HG03064 (cell line): ENCODE measurements around the gene BRINP1.

ENCODE experiments used
- ATAC-seq: cut with Tn5 transposase; IDR thresholded peaks from one replicate; pipeline ENCODE4 v1.9.1; 2021; ENCODE audit warnings: low read depth; ENCODE audit not compliant: unreplicated experiment

The BRINP1 gene

GRCh38 chr9:119282476-119283077, 86.7 kb downstream of the BRINP1 start:
- no peak for ATAC-seq

DNA sequence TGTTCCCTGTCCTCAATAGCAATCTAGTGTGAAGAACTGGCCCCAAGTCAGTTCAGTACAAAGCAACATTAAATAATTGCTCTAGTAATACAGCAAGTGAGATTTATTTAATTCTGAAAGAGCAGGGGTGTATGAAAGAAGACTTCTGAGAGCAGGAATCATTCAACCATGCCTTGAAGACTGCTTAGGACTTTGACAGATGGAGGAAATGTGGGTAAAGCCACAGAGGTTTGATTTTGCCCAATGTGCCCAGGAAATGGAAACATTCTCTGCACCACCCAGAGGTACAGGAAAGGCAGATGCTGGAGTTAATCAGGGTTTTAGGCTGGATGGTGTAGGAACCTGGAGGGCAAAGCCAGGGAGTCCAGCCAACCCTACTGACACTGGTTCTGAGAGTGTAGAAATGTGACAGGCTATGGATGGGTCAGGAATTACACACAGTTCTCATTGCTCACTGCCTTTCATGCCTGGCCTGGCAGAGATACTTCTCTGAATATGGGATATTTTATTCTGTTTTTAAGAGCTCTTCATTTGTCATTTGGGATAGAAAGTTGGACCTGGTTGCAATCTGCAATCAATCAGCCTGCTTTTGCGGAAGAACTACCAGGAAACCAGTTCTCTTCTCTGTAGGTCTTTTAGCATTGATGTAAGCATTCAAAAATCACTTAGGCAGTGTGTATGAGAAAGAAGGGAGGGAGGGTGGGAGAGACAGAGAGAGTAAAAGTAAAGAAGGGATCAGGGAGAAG, 88.3 kb downstream of the BRINP1 start:
- ATAC-seq: no peak

DNA sequence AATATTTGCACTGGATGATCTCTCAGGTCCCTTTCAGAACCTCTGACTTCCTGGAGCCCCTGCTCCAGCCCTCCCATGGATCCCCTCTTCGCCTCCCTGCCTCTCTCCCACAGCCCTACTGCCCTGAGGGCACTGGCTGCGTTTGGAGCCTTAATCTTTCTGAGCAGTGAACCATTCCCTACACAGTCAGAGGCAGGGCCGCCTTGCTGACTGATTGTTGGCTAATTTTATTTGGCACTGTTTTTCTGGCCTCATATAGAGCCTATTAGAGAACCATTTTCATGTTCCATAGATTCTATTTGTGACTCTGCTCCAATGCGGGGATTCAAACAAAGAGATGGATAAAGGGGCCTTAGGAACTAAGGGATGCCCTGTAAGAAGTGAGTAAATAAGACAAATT, 91.1 kb downstream of the BRINP1 start:
- ATAC-seq: no peak

DNA sequence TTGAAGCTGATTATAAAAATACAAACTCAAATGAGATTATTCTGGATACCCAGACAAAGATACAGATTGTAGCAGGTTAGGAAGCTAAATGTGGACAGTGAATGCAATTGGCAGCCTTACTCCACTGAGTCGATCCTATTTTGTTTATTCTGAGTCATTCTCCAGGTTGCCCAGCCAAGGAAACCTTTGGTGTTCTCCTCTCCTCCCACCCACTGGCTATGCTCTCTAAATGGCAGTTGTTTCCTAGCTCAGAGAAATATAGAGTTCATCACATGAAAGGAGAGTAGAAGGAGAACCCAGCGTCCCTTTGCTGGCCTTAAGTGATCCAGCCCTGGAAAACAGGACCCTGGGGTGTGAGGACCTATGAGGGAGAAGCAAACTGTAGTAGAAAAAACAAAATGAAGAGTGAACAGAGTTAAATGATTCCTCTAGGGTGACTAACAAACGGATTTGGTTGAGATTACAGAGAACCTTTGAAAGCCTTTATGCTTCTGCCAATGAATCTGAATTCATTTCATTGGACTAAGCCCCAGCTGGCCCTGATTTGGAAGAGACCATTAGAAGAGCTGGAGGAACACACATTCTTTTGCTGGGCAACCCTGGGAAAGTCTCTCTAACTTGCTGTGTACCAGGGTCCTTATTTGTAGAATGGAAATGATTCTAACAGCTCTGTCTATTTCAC, 95.1 kb downstream of the BRINP1 start:
- ATAC-seq: no peak

GRCh38 chr9:119273325-119273904, 95.8 kb downstream of the BRINP1 start:
- ATAC-seq: no peak

- ATAC-seq: no peak
Observed at GRCh38 chr9:119272500-119273211, 96.6 kb downstream of the BRINP1 start.

- no peak for ATAC-seq
Observed at GRCh38 chr9:119268985-119269384, 100.2 kb downstream of the BRINP1 start.

- ATAC-seq: no peak
Observed at GRCh38 chr9:119264165-119264564, 105.1 kb downstream of the BRINP1 start.

GRCh38 chr9:119257592-119257991, 111.6 kb downstream of the BRINP1 start:
- no peak for ATAC-seq

DNA sequence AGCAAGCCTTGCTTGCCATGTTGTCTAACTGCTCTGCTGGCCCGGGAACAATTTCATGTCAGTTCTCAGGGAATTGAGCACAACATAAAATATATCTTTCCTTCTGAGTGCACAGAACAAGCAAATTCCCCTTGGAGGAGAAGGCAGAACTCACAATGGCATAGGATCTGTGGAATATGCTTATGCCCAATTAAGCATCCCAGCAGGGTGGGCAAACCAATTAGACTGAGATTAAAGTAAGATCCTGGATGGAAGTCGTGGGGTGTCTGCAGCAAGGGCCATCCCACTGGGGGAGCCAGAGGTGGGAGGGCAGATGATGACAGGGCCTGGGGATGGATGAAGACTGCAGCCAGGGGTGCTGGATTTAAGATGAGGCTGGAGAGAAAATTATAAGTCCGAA, 114.1 kb downstream of the BRINP1 start:
- no peak for ATAC-seq

GRCh38 chr9:119252671-119253299, 116.5 kb downstream of the BRINP1 start:
- no peak for ATAC-seq

GRCh38 chr9:119251936-119252335, 117.3 kb downstream of the BRINP1 start:
- ATAC-seq: no peak

- ATAC-seq: no peak
Observed at GRCh38 chr9:119250730-119251129, 118.5 kb downstream of the BRINP1 start.

- ATAC-seq: no peak
Observed at GRCh38 chr9:119240546-119240945, 128.7 kb downstream of the BRINP1 start.

- no peak for ATAC-seq
Observed at GRCh38 chr9:119234636-119235035, 134.6 kb downstream of the BRINP1 start.

GRCh38 chr9:119227422-119227821, 141.8 kb downstream of the BRINP1 start:
- no peak for ATAC-seq

DNA sequence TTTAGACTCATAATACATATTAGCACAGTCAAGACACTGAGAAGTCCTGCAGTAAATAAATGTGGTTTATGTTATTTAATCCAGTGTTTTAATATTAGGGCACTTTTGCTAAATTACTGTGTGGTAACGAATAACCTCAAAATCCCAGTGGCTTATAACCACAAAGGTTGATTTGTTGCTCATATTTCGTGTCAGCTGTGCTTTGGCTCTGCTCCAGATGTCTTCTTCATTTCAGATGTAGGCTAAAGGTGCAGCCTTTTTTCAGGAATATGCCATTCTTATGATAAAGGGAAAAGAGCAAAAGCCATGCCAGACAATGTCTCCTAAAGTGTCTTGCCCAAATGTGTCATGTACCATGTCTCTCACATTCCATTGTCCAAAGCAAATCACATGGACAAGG, 144.8 kb downstream of the BRINP1 start:
- no peak for ATAC-seq

DNA sequence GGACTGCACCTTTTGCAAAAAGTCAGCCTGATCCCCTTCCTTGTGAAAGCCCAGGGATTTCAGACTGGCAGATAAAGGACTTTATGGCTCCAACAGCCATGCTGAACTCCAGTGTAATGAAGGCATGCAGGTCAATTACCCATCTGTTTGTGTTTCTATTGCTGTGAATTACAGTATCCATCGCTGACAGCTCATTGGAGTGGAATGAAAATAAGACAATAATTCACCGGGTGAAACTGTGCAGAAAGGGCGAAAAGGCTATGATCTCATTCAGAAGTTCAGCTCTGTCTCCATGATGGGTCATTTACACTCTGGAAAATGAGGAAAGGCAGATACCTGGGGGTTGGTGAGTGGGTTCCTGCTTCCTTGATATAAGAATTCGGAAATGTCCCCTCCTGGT, 148.0 kb downstream of the BRINP1 start:
- no peak for ATAC-seq

DNA sequence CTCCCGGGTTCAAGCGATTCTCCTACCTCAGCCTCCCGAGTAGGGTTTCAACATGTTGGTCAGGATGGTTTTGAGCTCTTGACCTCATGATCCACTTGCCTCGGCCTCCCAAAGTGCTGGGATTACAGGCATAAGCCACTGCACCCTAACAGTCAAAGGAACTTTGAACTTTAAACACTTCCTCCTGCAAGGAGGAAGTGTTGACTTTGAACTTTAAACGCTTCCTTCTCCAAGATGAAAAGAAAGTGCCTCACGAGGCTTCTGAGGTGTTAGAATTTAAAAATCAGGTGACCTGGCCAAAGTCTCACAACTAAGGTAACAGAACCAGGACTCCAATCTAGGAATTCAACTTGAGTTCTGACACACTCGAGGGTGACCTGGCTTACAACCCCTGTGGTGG, 150.9 kb downstream of the BRINP1 start:
- ATAC-seq: no peak

DNA sequence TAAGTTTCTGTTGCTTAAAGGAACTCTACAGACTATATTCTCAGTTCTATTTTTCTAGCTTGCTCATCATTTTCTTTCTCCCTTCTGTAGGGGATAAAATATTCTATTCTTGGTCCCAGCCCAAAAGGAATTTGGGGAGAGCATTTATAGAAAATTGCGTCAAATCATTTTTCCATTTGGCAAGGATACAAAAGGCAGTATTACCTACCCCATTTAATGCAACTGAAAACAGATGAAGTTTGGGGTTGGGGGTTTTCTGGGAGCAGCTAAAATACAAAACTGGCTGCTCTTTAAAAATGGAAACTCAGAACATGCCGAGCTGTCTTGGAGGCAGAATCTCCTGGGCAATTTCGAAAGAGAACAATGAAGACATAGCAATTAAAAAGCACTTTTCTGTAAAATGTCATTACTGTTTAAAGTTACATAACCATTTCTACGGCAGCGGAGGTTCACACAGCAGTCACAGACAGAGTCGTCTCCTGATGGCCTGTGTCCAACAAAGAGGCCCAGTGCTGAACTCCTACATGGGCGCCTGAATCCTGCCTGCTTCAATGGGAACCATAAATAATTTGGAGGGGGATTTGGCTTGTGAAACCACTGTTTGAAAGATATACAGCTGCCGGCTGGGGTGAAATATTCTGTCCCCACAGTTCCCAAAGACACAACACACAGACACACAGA, 152.4 kb downstream of the BRINP1 start:
- ATAC-seq: no peak
